ENCODE results near the gene ZNF580.

DNA sequence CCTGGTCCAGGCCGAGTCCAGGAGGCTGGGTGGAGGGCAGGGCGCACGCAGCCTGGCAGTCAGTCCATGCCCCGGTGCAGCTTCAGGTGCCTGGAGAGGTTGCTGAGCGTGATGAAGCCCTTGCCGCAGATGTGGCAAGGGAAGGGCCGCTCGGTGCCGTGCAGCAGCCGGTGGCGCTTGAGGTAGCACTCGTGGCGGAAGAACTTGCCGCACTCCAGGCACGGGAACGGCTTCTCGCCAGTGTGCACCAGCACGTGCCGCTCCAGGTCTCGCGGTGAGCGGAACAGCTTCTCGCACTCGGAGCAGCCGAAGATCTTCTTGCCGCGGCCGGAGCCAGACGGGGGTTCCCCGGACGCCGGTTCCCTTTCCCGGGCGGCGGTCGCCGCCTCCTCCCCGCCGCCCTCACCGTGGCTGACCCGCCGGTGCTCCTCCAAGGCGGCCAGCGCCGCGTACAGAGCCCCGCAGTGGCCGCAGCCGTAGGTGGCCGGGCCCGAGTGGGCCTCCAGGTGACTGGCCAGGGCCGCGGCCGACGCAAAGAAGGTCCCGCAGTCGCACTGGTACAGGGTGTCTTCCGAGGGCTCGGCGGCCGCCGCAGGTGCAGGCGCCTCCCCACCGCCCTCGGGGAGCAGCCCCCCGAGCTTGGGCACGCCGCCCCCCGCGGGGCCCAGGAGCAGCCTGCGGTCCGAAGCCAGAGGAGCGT lies 48.3 kb upstream of the ZNF580 start:
- TF ChIP-seq POLR2A (IDR thresholded peaks at IDR 0.05; ENCODE audit: low read depth, low read length): 0 out of 2 replicates have a peak, but pooled peaks have one; percentile 16
- no peak for TF ChIP-seq SMC3 (IDR thresholded peaks at IDR 0.05; ENCODE audit: borderline replicate concordance, low read length)
